NOMO-1 (cell line): ENCODE data around the gene VAX1.

Source experiments
- DNase-seq, 2 experiments: peaks; one replicate each; lab custom pipeline; 2025; ENCODE audit not compliant: unreplicated experiment in 2 of 2; lab: John Stamatoyannopoulos, UW

Gene VAX1

DNA sequence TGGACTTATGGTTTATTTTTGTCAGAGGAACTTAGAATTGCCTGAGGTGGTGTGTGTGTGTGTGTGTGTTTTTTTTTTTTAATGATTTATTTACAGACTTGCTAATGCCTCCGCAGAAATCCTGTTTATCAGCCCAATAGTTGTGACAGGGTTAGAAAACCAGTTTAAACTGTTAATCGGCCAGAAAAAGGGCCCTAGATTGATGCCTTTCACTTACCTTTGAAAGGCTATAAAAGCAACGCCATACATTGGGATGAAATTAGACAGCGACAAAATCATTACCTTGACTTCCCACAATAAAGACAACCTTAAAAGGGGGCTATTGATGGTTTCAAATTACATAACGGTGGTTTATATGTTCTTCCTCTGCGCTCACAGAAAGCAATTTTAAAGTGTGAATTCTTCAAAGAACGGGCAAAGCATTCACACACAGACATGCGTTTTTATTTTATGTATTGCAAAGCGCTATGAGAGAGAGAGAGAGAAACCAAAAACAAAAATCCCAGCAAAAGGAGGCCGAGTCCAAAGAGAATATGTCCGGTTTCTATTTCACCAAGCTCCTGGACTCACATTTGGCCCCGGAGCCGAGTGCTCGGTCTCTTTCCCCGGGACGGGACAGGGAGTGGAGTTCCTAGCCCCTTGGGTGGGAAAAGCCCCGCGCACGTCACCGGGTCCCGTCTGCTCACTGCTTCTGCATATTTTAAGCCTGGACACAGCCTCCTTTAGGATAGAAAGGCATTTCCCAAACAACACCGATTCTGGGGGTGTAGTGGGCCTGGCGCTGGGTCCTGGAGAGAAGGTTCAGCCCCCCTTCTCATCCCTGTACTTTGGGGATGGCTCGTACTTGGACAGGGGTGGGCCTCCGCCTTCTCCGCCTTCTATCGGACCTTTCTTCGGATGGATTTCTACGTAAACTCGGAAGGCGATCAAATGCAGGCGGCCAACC is 26.8 kb upstream of the VAX1 start:
- DNase-seq = no peak

DNA sequence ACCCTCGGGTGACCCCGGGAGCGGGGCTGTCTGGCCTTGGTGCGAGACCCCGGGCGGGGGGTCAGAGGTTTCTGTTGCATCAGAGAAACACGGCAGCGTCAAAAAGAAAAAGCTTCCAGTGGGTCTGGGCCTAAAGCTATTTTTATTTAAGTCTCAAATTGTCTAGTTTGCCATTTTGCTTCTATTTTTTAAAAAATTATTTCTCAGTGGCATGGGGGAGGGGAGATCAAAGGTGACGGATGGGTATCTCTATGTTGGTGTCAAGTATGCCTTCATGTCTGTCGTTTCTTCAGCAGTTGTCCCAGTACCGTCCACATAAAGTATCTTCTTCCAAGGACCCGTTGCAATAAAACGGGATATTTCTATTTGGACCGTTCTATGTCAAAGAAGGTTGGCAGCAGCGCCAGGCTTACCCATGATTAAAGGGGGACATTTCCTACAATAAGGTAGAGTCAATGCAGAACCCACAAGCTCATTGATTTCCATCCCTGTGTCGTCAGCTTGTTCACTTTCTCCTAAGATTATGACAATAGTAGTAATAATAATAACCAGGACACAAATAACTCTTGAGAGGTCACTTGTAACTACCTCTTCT is 26.0 kb upstream of the VAX1 start:
- DNase-seq = no peak

DNA sequence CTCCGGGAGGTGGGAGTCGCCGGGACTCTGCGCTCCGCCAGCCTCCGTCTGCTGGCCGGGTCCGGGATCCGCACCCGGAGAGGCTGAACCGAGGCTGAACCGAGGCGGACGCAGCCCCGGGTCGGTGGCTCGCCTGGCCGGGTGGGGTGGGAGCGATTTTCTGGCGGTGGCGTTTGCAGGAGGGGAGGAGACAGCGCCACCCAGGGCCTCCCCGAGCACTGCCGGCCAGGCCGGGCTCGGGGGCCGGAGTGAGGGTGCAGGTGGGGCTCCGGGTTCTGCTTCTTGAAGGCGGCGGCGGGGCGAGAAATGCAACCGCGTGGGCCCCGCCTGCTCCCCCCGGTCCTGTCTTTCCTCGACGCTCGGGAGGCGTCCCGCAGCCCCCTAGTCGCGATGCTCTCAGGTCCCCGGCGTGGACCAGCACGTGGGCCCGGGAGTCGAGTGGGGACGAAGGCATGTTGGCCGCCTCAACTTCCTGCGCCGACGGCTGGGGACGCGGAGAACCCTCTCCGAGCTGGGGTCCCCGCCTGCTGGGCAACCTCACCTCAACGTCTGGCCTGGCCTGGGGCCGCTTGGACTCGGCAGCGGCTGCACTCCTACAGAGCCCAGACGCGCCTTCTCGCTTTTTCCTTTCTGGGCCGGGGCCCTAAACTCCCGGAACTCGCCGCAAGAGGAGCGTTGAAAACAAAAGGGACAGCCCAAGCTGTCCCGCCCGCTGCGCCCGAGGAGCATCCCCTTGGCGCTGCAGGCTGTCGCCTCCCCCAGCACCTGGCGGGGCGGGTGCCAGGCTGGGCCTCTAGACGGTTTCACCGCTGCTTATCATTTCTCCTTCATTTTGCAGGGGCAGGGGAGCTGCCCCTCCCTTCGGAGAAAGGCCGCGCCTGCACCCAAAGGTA is 25.2 kb upstream of the VAX1 start:
- no peak for DNase-seq

DNA sequence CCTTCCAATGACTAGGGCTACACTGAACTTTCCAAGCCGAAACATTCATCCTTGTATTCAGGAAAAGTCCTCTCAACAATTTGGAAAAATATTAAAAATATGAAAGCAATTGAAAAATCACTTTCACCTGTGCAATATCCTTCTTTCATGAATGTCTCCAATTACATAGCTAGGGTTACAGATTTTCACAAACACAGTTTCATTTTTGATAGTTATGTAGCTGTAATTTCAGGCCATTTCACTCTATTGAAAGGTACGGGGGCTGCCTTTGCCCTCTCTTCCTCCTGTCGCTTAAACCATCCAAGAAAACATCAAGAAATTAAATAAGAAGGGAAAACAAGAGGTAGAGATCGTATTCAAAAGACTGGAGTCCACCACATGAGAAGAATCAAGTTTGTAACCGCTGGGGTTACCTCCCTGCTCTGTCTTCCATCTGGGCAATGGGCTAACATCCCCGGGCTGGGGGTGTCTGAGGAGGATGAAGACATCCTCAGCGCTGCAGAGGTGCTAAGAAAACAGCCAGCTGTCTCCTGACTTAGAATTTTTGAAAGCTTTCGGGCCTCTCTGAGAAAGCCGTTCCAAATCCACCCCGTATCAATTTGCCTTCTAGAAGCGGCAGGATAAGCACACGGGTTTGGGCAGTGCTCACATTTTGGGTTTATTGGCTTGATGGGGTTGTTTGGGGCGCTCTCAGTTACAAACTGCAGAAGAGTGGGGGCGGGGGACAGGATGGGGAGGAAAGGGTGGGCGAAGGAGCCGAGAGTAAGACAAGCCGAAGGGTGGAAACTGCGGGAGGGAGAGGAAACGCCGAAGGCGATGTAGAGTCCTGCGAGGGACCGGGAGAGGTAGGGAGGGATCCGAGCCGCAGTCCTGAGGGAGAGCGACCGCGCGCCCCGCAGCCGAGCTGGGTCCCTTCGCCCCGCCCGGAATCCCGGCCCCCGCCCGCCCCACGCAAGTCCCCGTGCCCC is 24.3 kb upstream of the VAX1 start:
- DNase-seq = no peak

DNA sequence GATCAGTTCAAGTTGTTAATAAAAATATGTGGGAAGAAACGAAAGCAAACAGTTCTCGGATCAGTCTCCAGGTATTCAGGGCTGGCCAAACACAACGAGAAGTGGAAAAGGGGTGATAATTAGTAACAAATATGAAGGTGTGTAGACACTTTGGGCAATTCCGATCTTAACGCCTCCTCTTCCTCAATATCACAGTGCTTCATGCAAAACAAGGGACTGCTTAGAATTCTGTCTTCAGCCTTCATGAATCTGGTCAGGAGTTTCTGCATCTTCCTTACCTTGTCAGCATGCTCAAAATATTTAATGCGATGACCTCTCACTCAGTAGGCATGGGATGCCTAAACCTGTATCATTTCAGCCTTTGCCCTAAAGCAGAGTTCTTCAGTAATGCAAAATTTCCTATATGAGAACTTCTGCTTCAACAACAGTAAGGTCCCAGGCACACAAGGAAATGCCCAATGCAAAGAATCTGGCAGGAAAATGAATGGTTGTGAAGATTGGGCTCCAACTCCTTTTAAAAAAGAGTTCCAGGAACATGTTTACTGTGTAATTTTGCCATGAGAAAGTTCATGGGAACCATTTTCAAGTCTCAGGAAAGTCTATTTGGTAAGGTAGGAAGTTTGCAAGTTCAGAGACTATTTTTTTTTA is 23.4 kb upstream of the VAX1 start:
- no peak for DNase-seq

DNA sequence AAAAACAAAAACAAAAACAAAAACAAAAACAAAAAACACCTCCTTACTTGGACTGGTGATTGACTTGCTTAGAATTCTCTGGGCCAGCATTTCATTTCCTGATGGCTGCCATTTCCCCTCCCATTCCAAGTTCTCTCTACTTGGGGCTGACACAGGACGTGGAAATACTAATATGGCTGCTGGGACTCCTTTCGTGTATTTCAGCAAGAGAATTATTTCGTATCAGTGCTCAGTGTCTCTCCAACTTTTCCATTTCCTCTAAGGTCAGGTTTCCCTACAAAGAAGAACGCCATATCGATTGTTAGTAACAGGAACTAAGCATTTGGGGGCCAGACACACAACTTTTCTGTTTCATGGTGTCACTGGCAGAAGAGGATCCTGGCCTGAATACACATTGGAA is 22.5 kb upstream of the VAX1 start:
- DNase-seq = no peak

DNA sequence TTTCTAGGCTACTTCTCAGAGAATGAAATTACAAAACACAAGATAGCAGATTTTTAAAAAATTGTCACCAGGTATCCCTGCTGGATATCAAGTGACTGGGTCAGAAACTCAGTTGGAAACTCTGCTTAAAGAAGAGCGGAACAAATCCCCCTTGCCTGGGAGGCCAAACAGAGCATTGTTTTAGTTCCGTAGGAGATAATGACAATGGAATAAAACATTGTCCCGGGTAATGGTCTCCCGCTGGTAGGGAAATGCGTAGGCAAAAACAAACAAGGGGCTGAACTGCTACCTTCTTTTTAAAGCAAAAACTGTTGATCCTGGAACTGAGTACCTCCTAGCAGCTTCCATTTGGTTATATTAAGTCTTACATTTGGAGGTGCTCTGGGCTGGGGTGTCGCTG is 21.3 kb upstream of the VAX1 start:
- DNase-seq = no peak

DNA sequence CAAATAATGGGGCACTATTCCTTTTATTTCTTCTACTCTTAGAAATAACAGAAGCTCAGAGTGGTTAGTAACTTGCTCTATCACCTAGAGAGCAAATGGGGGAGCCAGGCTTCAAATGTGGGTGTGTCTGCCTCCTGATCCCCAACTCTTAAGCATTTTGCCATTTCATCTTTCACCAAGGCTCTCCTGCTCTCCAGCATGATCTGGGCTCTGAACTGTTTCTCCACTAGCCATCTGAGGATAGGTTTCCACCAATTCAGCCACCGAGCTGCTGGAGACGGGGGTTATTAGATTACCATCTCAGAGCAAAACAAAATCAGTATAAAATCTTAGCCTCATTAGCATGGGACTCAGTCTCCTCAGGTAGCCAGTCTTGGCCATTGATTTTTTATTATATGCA is 20.2 kb upstream of the VAX1 start:
- DNase-seq = no peak

DNA sequence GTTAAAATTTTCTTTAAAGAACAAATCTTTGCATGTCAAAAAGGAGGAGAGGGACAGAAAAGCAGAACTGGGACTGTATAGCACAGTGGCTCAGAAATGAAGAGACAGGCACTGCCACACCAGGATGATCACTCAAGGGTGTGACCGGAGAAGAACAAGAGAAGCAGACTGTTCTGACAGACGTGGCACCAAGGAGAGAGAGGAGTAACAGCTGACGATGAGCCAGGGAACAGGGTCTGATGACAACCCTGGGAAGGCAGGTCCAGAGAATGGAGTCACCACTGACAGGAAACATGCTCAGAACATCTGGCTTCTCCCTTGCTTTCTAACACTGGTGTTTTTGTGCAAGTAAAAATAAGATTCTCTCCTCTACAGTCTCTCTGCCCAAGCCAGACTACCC is 14.6 kb upstream of the VAX1 start:
- no peak for DNase-seq

DNA sequence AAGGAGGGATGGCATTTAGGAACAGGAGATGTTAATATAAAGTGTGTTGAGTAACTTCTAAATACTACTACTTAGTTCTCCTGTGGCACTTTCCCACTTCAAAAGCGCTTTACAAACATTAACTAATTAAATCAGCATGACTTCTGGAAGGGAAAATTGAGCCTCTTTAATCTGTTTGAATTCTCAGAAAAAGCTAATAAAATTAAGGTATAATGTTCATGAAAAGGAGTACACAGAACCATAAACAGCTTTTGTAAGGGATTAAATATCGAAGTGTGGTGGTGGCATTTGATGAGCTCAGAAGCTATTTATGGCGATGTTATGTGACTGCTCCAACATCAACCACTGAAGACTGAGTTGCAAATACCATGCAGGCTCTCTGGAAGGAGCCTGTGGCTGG is 10.2 kb upstream of the VAX1 start:
- no peak for DNase-seq

DNA sequence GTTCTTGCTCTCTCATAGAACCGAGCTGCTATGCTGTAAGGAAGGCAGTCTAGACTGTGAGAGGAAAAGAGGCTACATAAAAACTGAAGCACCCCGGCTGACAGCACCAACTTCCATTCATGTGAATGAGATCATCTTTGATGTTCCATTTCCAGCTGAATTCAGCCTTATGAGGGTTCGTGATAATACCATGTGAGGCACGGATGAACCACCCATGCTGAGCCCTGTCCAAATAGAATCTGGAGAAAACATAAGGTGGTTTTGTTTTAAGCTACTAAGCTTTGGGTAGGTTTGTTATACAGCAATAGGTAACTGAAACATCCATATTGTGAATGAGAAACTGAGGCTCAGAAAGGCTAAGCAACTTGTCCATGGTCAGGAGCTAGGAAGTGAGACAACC is 6.9 kb upstream of the VAX1 start:
- DNase-seq = no peak

DNA sequence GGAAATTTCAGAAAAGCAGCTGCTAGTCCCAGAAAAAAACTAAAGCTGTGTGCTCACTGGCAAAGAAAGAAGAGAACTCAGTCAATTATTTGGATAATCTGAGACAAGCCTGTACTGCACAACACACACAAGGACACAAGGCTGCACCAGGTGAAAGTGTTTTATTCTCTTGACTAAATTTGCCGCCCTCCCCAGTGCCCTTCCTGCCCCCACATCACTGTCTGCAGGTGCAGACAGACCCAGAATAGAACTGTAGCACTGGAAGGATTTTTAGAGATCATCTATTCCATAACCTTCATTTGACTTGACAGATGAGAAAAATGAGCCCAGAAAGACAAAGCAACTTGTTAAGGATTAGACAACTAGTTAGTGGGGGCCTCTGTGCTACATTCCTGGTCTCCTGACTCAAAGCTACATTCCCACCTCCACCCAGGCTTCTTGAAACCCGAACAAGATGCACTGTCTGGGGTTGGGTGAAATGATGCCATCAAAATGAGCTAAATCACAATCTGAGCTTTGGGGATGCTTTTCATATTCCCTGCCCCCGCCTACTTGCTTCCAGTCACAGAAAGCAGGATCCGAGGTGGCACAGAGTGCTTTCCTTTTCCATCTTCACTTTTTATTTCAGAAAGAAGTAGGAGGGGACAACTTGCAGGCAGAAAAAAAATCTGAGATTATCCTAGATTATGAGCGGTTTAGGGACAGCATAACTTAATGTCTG is 5.2 kb upstream of the VAX1 start:
- DNase-seq = no peak

DNA sequence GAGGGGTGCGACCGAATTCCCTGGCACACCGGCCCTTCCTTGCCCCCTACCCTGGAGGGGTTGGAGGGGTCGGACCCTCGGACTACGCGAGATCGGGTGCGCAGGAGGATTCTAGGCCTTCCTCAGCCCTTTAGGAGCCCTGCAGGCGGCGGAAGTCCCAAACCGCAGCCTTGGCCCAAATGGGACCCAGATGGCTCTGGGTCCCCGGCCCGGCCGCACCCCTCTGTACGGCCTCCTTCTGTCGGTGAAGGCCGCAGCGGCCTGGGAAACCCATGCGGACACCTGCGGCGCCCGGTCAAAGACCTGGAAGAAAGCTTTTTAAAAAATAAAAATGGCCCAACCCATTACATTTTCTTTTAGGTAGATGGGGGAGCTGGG is 2.4 kb upstream of the VAX1 start:
- DNase-seq = no peak

DNA sequence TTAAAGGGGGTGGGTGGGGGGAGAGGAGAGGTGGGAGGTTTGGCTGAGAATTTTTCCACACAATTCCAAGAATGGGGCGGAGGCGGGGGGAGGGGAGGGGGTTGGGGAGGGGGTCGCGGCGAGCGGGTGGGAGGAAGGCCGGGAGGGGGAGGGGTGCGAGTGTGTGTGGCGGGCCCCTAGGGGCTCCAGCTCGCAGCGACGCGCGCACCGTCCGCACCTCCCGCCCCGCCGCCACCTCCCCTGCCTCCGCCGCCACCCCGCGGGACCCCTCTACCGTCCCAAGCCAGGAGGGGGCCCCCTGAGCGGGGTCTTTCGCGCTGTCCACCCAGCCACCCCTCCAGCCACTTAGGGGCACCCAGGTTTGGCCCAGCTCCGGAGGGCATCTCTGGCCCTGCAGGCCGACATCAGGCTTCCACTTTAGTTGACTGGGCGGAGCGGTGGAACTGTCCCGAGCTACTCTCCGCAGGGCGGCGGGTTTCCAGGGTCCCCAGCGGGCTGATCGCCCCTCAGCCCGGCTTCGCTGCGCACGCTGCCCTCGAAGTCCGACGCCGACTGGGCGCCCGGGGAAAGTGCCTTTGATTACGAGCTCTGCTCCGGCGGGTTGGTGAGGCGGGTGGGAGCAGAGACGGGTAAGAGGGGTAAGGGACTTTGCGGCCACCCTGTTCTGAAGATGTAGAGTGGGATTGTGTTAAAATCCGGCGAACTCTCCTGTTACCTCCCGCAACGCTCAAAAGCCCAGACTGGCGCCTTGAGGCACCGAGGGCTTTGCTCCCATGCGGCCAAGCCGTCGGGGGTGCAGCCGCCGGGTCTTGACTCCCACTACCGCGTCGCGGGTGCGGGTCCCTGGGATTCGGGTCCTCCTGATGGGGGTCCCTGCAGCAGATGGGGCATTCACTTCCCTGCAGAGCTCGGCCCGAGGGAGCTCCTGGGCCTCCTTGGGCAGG is 1.8 kb upstream of the VAX1 start:
- no peak for DNase-seq

DNA sequence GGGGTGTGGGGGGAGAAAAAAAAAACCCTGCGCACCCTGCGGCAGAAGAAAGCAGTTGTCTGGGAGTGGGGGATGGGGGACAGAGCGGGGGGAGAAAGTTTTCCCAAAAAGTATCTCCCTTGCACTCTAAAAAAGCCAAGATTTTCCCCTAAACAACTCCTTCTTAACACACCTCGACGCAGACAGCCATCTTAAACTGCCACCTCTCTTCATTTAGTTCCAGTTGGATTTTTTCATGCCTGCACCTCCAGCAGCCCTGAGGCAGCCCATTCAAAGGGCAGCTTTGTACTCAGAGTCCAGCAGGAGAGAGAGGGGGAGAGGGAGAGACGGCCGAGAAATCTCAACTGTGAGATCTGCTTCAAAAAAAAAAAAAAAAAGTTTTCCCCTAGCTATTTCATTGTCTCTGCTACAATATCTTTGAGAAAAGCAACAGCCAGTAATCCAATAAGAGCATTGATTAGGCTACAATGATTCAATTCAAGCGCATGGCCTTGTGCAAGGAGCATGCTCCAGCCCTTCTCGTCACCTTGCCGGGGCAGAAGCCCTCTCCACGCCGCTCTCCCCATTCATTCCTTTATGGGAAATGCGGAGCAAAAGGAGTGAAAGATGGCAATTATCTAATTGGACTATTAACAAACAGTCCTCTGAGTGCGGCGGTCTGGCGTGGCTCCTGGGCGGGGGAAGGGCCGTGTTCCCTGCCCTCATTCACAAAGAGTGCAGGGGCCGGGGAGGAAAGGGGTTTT is 939 bp upstream of the VAX1 start:
- DNase-seq = no peak

DNA sequence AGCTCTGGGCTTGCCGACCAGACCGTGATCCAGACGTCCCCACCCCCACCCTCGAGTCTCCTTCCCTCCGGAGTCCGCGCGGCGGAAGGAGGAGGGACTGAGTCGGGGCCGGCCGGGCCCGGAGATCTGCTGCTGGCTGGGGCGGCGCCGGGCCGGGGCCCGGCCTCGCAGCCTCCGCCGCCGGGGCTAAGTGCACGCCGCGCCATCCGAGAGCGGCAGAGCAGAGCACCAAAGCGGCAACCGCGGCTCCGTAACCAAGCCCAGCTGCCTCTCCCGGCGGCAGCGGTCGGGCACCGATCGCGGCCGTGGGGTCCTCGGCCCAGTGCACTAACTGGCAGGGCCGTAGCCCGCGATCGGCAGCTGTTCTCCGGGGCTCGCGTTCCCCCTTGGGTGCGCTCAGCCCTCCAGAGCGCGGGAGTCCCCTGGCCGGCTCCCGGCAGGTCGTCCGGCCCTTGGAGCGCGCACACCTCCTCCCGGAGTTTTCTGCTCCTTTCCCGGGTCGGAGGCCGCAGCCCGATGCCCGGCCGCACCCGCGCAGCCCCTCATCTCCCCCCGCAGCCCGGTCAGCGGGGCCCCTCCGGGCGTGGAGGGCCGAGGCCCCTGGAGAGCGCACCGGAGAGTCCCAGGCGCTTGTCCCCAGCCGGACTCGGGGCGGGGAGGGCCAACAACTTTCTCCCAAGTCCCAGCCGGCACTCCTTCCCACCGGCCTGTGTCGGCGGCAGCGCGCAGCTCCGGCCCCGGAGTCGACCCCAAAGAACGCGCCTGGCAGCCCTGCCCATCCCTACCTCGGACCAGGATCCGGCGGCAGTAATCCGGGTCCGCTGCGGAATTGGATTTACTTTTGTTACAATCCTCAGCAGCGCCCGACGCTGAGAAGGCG is 799 bp downstream of the VAX1 start:
- no peak for DNase-seq
